SH-SY5Y (cell line): ENCODE measurements around the gene ADAMTS18.

Source experiments
- GATA2 ChIP-seq: IDR thresholded peaks from 2 replicates; pipeline ENCODE4 v1.6.1; 2011; ENCODE audit warnings: mild to moderate bottlenecking, low read depth, low read length
- GATA3 ChIP-seq: IDR thresholded peaks from 2 replicates; pipeline ENCODE4 v1.6.1; 2011; ENCODE audit warnings: low read depth, mild to moderate bottlenecking, low read length, moderate library complexity

GRCh38 chr16:77332792-77333191 lies 102.0 kb downstream of the ADAMTS18 start:
- no peak for TF ChIP-seq GATA2
- no peak for TF ChIP-seq GATA3
